ENCODE data around the gene MKS1. TPM values are rescaled to one million over a fixed set of nuclear protein-coding genes. Genes with fewer than 3 reads are reported as not detected.

The MKS1 gene
- polyA plus RNA-seq, 1 donor from 2014 or later = 32.9 TPM

DNA sequence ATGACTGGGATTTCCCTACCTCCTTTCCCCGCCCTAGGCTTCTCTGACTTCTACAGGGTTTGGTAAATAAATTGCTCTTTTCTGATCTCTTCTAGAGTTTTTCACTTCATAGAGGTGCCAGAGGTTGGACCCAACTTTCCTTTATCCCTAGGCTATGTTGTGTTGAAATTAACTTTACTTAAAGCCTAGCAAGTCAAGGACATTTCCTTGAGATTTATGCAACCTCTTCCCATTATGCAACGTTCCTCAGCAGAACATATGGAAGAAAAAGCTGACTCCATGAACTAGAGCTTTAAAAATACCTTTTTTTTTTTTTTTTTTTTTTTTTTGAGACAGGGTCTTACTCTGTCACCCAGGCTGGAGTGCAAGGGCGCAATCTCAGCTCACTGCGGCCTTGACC, 46.2 kb upstream of the MKS1 start:
- H3K79me2 ChIP-seq (replicated peaks; ENCODE audit: insufficient read depth, low read length) = no peaks in the 10 kb centered on the region
- H3K36me3 ChIP-seq (ENCODE audit: insufficient read depth, low read length) = no peaks in the 10 kb centered on the region
- H3K9me3 ChIP-seq (ENCODE audit: low read length) = no peaks in the 10 kb centered on the region
- no peaks in the 10 kb centered on the region for H3K9me2 ChIP-seq (ENCODE audit: insufficient read depth, low read length)
- no peaks in the 10 kb centered on the region for H3F3A ChIP-seq (ENCODE audit: insufficient read depth, low read length, poor library complexity, severe bottlenecking)
- H3K27me3 ChIP-seq (ENCODE audit: insufficient read depth, low read depth, low read length) = no peaks in the 10 kb centered on the region
- no peak overlapping the region for H2AFZ ChIP-seq (ENCODE audit: low read depth, low read length)
- H3K27ac ChIP-seq (ENCODE audit: low read length) = no peak overlapping the region
- no peak overlapping the region for H3K4me2 ChIP-seq (ENCODE audit: low read length)
- H3K4me3 ChIP-seq (ENCODE audit: low read length) = no peak overlapping the region
- H3K9ac ChIP-seq (ENCODE audit: low read length) = no peak overlapping the region
- TF ChIP-seq POLR2AphosphoS5 (IDR thresholded peaks at IDR 0.05) (no peak), MXI1 (conservative IDR thresholded peaks at IDR 0.05; ENCODE audit: poor library complexity, severe bottlenecking) (no peak)
- no peaks in the 10 kb centered on the region for H4K20me1 ChIP-seq (ENCODE audit: insufficient read depth)

- H2AFZ ChIP-seq (ENCODE audit: low read depth, low read length) = no peak overlapping the region
- no peak overlapping the region for H3K9ac ChIP-seq (ENCODE audit: low read length)
- H4K20me1 ChIP-seq (ENCODE audit: insufficient read depth) = no peaks in the 10 kb centered on the region
- no peaks in the 10 kb centered on the region for H3K9me2 ChIP-seq (ENCODE audit: insufficient read depth, low read length)
- no peak overlapping the region for H3K27ac ChIP-seq (ENCODE audit: low read length)
- H3K27me3 ChIP-seq (ENCODE audit: insufficient read depth, low read depth, low read length) = peaks cover under 1% of the 10 kb centered on the region
- no peaks in the 10 kb centered on the region for H3K79me2 ChIP-seq (replicated peaks; ENCODE audit: insufficient read depth, low read length)
- no peak overlapping the region for H3K4me3 ChIP-seq (ENCODE audit: low read length)
- H3K36me3 ChIP-seq (ENCODE audit: insufficient read depth, low read length) = no peaks in the 10 kb centered on the region
- H3F3A ChIP-seq (ENCODE audit: insufficient read depth, low read length, poor library complexity, severe bottlenecking) = no peaks in the 10 kb centered on the region
- no peaks in the 10 kb centered on the region for H3K9me3 ChIP-seq (ENCODE audit: low read length)
- H3K4me2 ChIP-seq (ENCODE audit: low read length) = no peak overlapping the region
- TF ChIP-seq, protein P1, sequence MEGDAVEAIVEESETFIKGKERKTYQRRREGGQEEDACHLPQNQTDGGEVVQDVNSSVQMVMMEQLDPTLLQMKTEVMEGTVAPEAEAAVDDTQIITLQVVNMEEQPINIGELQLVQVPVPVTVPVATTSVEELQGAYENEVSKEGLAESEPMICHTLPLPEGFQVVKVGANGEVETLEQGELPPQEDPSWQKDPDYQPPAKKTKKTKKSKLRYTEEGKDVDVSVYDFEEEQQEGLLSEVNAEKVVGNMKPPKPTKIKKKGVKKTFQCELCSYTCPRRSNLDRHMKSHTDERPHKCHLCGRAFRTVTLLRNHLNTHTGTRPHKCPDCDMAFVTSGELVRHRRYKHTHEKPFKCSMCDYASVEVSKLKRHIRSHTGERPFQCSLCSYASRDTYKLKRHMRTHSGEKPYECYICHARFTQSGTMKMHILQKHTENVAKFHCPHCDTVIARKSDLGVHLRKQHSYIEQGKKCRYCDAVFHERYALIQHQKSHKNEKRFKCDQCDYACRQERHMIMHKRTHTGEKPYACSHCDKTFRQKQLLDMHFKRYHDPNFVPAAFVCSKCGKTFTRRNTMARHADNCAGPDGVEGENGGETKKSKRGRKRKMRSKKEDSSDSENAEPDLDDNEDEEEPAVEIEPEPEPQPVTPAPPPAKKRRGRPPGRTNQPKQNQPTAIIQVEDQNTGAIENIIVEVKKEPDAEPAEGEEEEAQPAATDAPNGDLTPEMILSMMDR (IDR thresholded peaks at IDR 0.05; ENCODE audit: poor library complexity, severe bottlenecking) = no peak
- TF ChIP-seq TAF1 (IDR thresholded peaks at IDR 0.05; ENCODE audit: low read depth) = no peak
- TF ChIP-seq SMC3 (conservative IDR thresholded peaks at IDR 0.05; ENCODE audit: poor library complexity) = no peak
- no peak for TF ChIP-seq EP300 (conservative IDR thresholded peaks at IDR 0.05; ENCODE audit: poor library complexity, severe bottlenecking)
- TF ChIP-seq, protein P2, sequence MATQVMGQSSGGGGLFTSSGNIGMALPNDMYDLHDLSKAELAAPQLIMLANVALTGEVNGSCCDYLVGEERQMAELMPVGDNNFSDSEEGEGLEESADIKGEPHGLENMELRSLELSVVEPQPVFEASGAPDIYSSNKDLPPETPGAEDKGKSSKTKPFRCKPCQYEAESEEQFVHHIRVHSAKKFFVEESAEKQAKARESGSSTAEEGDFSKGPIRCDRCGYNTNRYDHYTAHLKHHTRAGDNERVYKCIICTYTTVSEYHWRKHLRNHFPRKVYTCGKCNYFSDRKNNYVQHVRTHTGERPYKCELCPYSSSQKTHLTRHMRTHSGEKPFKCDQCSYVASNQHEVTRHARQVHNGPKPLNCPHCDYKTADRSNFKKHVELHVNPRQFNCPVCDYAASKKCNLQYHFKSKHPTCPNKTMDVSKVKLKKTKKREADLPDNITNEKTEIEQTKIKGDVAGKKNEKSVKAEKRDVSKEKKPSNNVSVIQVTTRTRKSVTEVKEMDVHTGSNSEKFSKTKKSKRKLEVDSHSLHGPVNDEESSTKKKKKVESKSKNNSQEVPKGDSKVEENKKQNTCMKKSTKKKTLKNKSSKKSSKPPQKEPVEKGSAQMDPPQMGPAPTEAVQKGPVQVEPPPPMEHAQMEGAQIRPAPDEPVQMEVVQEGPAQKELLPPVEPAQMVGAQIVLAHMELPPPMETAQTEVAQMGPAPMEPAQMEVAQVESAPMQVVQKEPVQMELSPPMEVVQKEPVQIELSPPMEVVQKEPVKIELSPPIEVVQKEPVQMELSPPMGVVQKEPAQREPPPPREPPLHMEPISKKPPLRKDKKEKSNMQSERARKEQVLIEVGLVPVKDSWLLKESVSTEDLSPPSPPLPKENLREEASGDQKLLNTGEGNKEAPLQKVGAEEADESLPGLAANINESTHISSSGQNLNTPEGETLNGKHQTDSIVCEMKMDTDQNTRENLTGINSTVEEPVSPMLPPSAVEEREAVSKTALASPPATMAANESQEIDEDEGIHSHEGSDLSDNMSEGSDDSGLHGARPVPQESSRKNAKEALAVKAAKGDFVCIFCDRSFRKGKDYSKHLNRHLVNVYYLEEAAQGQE (IDR thresholded peaks at IDR 0.05; ENCODE audit: borderline replicate concordance) = no peak
- TF ChIP-seq MXI1 (conservative IDR thresholded peaks at IDR 0.05; ENCODE audit: poor library complexity, severe bottlenecking) = no peak
- no peak for TF ChIP-seq EZH2 (IDR thresholded peaks at IDR 0.05; ENCODE audit: borderline replicate concordance, insufficient read depth, low read length, poor library complexity, severe bottlenecking)
- TF ChIP-seq RAD21 (conservative IDR thresholded peaks at IDR 0.05) = no peak
- no peak for TF ChIP-seq POLR2AphosphoS5 (IDR thresholded peaks at IDR 0.05)
These were observed 45.5 kb upstream of the MKS1 start for GRCh38 chr17:58264407-58265103.
